ENCODE results near the gene GYPB.
A peak's percentile ranks its signal among the peaks of the same experiment; 100 is the strongest.
"Not testable (repeated sequence)": the region's sequence is repeated elsewhere in the genome, so short reads cannot be mapped to it uniquely, and the experiment has no call there.

GRCh38 chr4:144021336-144021990, 2.3 kb upstream of the GYPB start:
- TF ChIP-seq, protein P1, sequence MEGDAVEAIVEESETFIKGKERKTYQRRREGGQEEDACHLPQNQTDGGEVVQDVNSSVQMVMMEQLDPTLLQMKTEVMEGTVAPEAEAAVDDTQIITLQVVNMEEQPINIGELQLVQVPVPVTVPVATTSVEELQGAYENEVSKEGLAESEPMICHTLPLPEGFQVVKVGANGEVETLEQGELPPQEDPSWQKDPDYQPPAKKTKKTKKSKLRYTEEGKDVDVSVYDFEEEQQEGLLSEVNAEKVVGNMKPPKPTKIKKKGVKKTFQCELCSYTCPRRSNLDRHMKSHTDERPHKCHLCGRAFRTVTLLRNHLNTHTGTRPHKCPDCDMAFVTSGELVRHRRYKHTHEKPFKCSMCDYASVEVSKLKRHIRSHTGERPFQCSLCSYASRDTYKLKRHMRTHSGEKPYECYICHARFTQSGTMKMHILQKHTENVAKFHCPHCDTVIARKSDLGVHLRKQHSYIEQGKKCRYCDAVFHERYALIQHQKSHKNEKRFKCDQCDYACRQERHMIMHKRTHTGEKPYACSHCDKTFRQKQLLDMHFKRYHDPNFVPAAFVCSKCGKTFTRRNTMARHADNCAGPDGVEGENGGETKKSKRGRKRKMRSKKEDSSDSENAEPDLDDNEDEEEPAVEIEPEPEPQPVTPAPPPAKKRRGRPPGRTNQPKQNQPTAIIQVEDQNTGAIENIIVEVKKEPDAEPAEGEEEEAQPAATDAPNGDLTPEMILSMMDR (IDR thresholded peaks at IDR 0.05; ENCODE audit: insufficient read depth, low read depth, low read length): peak; percentile 48
- TF ChIP-seq EZH2 (IDR thresholded peaks at IDR 0.05; ENCODE audit: insufficient read depth, low read length): not testable (repeated sequence)
